ENCODE data around the gene MBD3L2B.

GRCh38 chr19:6999933-7000332 is 21.3 kb downstream of the MBD3L2B start:
- TF ChIP-seq POLR2A (IDR thresholded peaks at IDR 0.05) (no peak), CTCF (IDR thresholded peaks at IDR 0.05) (no peak)

Measured in body of pancreas (tissue), 4 donors.